H1 (cell line): ENCODE measurements around the gene SKIDA1. TPM values are rescaled to one million over a fixed set of nuclear protein-coding genes. Genes with fewer than 3 reads are reported as not detected.

Experiments used
- BRCA1 ChIP-seq: IDR thresholded peaks from 2 replicates; pipeline ENCODE4 v1.6.1; 2012; ENCODE audit warnings: low read depth, low read length, improper control_type of control experiment
- POLR2AphosphoS5 ChIP-seq: IDR thresholded peaks from 2 replicates; pipeline ENCODE4 v1.6.1; 2011; ENCODE audit warnings: low read depth, low read length
- polyA plus RNA-seq, 7 experiments: library from polyadenylated mRNA; depleted of rRNA in 3 of 7; stranded (reverse) in 5 of 7; unstranded in 2 of 7; fragments of >200 nt in 5 of 7; fragments of 200-250 nt in 2 of 7; gene quantifications; 1 replicate in 5 of 7; 2 replicates in 1 of 7; 4 replicates in 1 of 7; pipeline versions ENCODE4 v1.2.1 to v1.2.3, GENCODE V29; 2011 to 2013; ENCODE audit warnings: missing spikeins in 2 of 7, mixed read lengths in 2 of 7
- total RNA-seq: library from RNA; stranded (reverse); fragmentation: NEBNext Ultra II Directional; extraction: Animal tissue kit (Norgen Biotek cat#: 25700); gene quantifications from 2 replicates; pipeline ENCODE4 v1.2.1, GENCODE V29; 2021
- TF ChIP-seq, protein P1 (sequence below): IDR thresholded peaks from 2 replicates; pipeline ENCODE4 v1.6.1; 2012; ENCODE audit warnings: low read length, inconsistent platforms
- TF ChIP-seq, protein P2 (sequence below): IDR thresholded peaks from 2 replicates; pipeline ENCODE4 v1.6.1; 2011; ENCODE audit warnings: low read length, improper control_type of control experiment

The SKIDA1 gene
- total and polyA plus RNA-seq, 2 of the 8 experiments (the other 6 are each of a cell fraction or from before 2014, with no cell fraction given), result 1.5 to 8.0 TPM

DNA sequence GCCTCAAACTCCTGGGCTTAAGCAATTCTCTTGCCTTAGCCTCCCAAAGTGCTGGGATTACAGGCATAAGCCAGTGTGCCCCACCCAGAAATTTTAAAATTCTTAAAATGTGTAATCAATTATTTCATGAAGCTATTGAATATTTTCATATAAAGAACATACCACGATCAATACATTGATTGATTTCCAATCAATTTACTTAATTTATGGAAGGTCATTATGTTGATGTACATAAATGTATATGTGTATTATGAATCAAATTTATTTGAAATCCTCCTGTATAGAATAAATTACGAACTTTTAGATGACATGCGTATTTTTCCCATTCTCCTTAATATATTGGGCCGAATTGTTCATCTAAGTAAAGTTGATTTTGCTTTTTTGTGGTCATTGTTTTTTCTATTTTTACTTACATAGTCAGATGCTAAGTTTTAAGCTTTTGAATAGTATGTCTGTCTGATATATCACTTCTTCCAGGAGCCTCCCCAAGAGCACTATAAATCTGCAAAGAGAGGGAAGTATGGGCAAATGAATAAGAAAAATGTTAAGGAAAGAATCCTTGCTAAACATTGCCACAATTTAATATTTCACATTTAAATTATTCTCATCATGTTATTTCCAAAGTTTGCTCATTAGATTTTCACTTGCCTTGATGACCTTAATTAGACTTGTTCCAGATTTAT is 35.3 kb downstream of the SKIDA1 start (continued):
- TF ChIP-seq, protein P1, sequence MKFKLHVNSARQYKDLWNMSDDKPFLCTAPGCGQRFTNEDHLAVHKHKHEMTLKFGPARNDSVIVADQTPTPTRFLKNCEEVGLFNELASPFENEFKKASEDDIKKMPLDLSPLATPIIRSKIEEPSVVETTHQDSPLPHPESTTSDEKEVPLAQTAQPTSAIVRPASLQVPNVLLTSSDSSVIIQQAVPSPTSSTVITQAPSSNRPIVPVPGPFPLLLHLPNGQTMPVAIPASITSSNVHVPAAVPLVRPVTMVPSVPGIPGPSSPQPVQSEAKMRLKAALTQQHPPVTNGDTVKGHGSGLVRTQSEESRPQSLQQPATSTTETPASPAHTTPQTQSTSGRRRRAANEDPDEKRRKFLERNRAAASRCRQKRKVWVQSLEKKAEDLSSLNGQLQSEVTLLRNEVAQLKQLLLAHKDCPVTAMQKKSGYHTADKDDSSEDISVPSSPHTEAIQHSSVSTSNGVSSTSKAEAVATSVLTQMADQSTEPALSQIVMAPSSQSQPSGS, result no peak
- TF ChIP-seq, protein P2, sequence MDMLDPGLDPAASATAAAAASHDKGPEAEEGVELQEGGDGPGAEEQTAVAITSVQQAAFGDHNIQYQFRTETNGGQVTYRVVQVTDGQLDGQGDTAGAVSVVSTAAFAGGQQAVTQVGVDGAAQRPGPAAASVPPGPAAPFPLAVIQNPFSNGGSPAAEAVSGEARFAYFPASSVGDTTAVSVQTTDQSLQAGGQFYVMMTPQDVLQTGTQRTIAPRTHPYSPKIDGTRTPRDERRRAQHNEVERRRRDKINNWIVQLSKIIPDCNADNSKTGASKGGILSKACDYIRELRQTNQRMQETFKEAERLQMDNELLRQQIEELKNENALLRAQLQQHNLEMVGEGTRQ, result no peak
- no peak for TF ChIP-seq POLR2AphosphoS5
- no peak for TF ChIP-seq BRCA1
